Measurements from ENCODE around the gene SMG6.

Gene SMG6

DNA sequence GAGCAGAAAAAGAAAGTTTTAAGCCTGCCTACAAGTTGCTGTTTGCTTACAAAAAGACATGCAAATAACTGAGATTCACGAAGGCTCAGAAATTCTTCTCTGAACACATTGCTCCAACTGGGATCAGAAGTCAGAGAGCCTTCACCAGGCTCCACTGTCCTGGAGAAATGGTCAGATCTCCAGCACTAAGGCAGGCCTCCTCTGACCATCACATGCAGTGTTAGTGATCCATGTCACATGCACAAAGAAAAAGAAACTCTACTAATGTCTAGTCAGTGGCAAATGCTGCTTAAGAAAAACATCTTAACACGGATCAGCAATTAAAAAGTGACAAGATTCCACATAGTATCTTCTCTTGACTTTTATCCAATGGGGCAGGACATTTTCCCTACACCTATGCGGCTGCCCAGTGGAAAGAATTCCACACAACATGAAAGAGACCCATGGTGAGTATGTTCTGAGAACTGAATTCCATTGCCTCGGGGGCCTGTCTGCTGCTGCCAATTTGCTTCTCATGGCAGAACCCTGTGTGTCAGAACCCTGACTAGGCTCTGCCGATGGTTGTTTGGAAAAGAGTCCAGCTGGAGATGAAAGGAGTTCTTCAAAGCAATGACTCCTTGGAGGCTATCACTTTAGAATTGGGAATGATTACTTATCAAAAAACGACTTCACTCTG is 152.1 kb downstream of the SMG6 start:
- no peaks in the 10 kb centered on the region for H4K20me1 ChIP-seq (ENCODE audit: low read depth, low read length)
- no peaks in the 10 kb centered on the region for H3K9me3 ChIP-seq (ENCODE audit: insufficient read depth, low read length)
- H3K27ac ChIP-seq (ENCODE audit: low read depth, low read length) = no peak overlapping the region
- H3K9me2 ChIP-seq (replicated peaks; ENCODE audit: insufficient read depth, low read length) = no peaks in the 10 kb centered on the region
- no peaks in the 10 kb centered on the region for H3F3A ChIP-seq (ENCODE audit: insufficient read depth)
- H2AFZ ChIP-seq (ENCODE audit: low read depth, low read length, severe bottlenecking) = no peak overlapping the region
- H3K79me2 ChIP-seq (ENCODE audit: insufficient read depth, low read length) = no peaks in the 10 kb centered on the region
- TF ChIP-seq, protein P1, sequence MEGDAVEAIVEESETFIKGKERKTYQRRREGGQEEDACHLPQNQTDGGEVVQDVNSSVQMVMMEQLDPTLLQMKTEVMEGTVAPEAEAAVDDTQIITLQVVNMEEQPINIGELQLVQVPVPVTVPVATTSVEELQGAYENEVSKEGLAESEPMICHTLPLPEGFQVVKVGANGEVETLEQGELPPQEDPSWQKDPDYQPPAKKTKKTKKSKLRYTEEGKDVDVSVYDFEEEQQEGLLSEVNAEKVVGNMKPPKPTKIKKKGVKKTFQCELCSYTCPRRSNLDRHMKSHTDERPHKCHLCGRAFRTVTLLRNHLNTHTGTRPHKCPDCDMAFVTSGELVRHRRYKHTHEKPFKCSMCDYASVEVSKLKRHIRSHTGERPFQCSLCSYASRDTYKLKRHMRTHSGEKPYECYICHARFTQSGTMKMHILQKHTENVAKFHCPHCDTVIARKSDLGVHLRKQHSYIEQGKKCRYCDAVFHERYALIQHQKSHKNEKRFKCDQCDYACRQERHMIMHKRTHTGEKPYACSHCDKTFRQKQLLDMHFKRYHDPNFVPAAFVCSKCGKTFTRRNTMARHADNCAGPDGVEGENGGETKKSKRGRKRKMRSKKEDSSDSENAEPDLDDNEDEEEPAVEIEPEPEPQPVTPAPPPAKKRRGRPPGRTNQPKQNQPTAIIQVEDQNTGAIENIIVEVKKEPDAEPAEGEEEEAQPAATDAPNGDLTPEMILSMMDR (IDR thresholded peaks at IDR 0.05; ENCODE audit: insufficient read depth, low read length, poor library complexity, severe bottlenecking) = no peak
- no peak for TF ChIP-seq EZH2phosphoT487 (conservative IDR thresholded peaks at IDR 0.05; ENCODE audit: low read length)
- no peaks in the 10 kb centered on the region for H3K27me3 ChIP-seq (ENCODE audit: low read length)
- no peak overlapping the region for H3K9ac ChIP-seq (ENCODE audit: low read length)
- no peak overlapping the region for H3K4me2 ChIP-seq (ENCODE audit: low read depth, low read length, poor library complexity, severe bottlenecking)
- H3K36me3 ChIP-seq (ENCODE audit: low read length) = no peaks in the 10 kb centered on the region
- no peak overlapping the region for H3K4me3 ChIP-seq (ENCODE audit: insufficient read depth, low read length, poor library complexity, severe bottlenecking)

DNA sequence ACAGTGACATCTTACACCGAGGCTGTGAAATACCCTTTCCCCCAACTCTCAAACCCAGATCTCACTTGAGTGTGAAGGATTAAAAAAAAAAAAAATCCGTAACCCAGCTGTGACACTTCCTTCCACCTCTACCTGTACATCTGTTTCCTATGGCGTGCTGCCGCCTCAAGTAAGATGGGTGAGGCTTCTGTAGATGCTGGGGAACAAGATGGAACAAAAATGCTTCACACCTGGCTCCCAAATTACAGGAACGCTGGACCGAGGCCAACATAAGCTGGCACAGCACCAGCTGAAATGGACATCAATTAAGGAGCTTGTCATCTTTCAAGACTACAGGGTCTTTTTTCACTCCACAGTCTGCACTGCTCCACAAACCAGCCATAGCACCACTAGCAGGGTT is 152.8 kb downstream of the SMG6 start:
- no peak overlapping the region for H3K9ac ChIP-seq (ENCODE audit: low read length)
- no peaks in the 10 kb centered on the region for H3K79me2 ChIP-seq (ENCODE audit: insufficient read depth, low read length)
- no peaks in the 10 kb centered on the region for H3F3A ChIP-seq (ENCODE audit: insufficient read depth)
- H3K4me2 ChIP-seq (ENCODE audit: low read depth, low read length, poor library complexity, severe bottlenecking) = no peak overlapping the region
- H3K9me2 ChIP-seq (replicated peaks; ENCODE audit: insufficient read depth, low read length) = no peaks in the 10 kb centered on the region
- no peaks in the 10 kb centered on the region for H3K9me3 ChIP-seq (ENCODE audit: insufficient read depth, low read length)
- no peaks in the 10 kb centered on the region for H4K20me1 ChIP-seq (ENCODE audit: low read depth, low read length)
- TF ChIP-seq, protein P1 (IDR thresholded peaks at IDR 0.05; ENCODE audit: insufficient read depth, low read length, poor library complexity, severe bottlenecking) = no peak
- TF ChIP-seq EZH2phosphoT487 (conservative IDR thresholded peaks at IDR 0.05; ENCODE audit: low read length) = no peak
- no peak overlapping the region for H2AFZ ChIP-seq (ENCODE audit: low read depth, low read length, severe bottlenecking)
- H3K27ac ChIP-seq (ENCODE audit: low read depth, low read length) = no peak overlapping the region
- no peaks in the 10 kb centered on the region for H3K27me3 ChIP-seq (ENCODE audit: low read length)
- H3K4me3 ChIP-seq (ENCODE audit: insufficient read depth, low read length, poor library complexity, severe bottlenecking) = no peak overlapping the region
- no peaks in the 10 kb centered on the region for H3K36me3 ChIP-seq (ENCODE audit: low read length)

DNA sequence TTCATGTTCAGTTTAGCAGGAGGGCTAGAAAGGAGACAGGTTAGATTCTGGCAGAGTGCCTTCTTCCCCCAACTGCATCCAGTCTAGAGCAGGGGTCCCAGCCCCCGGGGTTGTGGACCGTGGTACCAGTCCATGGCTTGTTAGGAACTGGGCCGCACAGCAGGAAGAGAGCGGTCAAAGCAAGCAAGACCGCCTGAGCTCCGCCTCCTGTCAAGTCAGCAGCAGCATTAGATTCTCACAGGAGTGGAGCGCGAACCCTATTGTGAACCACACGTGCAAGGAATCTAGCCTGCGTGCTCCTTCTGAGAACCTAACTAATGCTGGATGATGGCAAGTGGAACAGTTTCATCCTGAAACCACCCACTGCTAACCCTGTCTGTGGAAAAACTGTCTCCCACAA is 153.7 kb downstream of the SMG6 start:
- Histone ChIP-seq H3F3A (ENCODE audit: insufficient read depth) (no peaks in the 10 kb centered on the region), H3K4me2 (ENCODE audit: low read depth, low read length, poor library complexity, severe bottlenecking) (no peak overlapping the region), H3K27ac (ENCODE audit: low read depth, low read length) (no peak overlapping the region), H3K4me3 (ENCODE audit: insufficient read depth, low read length, poor library complexity, severe bottlenecking) (no peak overlapping the region), H3K79me2 (ENCODE audit: insufficient read depth, low read length) (no peaks in the 10 kb centered on the region), H3K9ac (ENCODE audit: low read length) (no peak overlapping the region), H3K9me3 (ENCODE audit: insufficient read depth, low read length) (no peaks in the 10 kb centered on the region), H2AFZ (ENCODE audit: low read depth, low read length, severe bottlenecking) (no peak overlapping the region), H3K36me3 (ENCODE audit: low read length) (no peaks in the 10 kb centered on the region), H4K20me1 (ENCODE audit: low read depth, low read length) (no peaks in the 10 kb centered on the region), H3K27me3 (ENCODE audit: low read length) (no peaks in the 10 kb centered on the region), H3K9me2 (replicated peaks; ENCODE audit: insufficient read depth, low read length) (no peaks in the 10 kb centered on the region)
- TF ChIP-seq, protein P1 (IDR thresholded peaks at IDR 0.05; ENCODE audit: insufficient read depth, low read length, poor library complexity, severe bottlenecking) = no peak
- TF ChIP-seq EZH2phosphoT487 (conservative IDR thresholded peaks at IDR 0.05; ENCODE audit: low read length) = no peak
